A549 (cell line): ENCODE results near the gene KCNN3. TPM values are rescaled to one million over a fixed set of nuclear protein-coding genes. Genes with fewer than 3 reads are reported as not detected.

Experiments used
- ATAC-seq, 2 experiments: fragments of 200-7000 bp in 1 of 2; fragments of >200 bp in 1 of 2; cut with Nextera tagmentation in 1 of 2; cut with Tn5 transposase in 1 of 2; 3 replicates each; pipeline versions ENCODE4 v1.8.0 to v1.9.1; 2018 to 2020; ENCODE audit warnings: mild to moderate bottlenecking in 1 of 2, moderate library complexity in 1 of 2
- CTCF ChIA-PET: fragments of 300-600 bp; sonication (Branson Sonifier 250); formaldehyde crosslinking; extraction: SDS; loops from one replicate; lab custom pipeline; 2021; ENCODE audit warnings: antibody characterized with exemption, inconsistent platforms; lab: Yijun Ruan, JAX
- POLR2A ChIA-PET: fragments of 350-600 bp; formaldehyde crosslinking; extraction: SDS; loops from one replicate; lab custom pipeline; 2021; ENCODE audit warnings: antibody characterized with exemption, inconsistent platforms; lab: Yijun Ruan, JAX
- DNase-seq, 2 experiments: peaks; one replicate each; pipeline versions ENCODE4 v3.0.0 to v3.0.0-alpha.2; 2011 to 2016; ENCODE audit warnings: low read depth in 1 of 2, low spot score in 1 of 2
- FAIRE-seq: peaks from 2 replicates; lab custom pipeline; 2011; peaks lifted over from hg19 to GRCh38; lab: Jason Lieb, UNC
- H3K27ac ChIP-seq, 2 experiments: fragments of >200 bp; sonication (Bioruptor Twin); formaldehyde crosslinking; 3 replicates each; pipeline ENCODE4 v1.5.1; 2016 to 2017
- H3K4me1 ChIP-seq: fragments of >200 bp; sonication (Bioruptor Twin); formaldehyde crosslinking; 3 replicates; pipeline ENCODE4 v1.6.1; 2016
- H3K4me2 ChIP-seq: fragments of >200 bp; sonication (Bioruptor Twin); formaldehyde crosslinking; 3 replicates; pipeline ENCODE4 v1.6.1; 2016
- H3K4me3 ChIP-seq: fragments of >200 bp; sonication (Bioruptor Twin); formaldehyde crosslinking; 3 replicates; pipeline ENCODE4 v1.5.1; 2016
- H3K9me3 ChIP-seq: fragments of >200 bp; sonication (Bioruptor Twin); formaldehyde crosslinking; 3 replicates; pipeline ENCODE4 v1.6.1; 2016
- EHF ChIP-seq: fragments of 250-450 bp; sonication (Bioruptor Pico); IDR thresholded peaks from 2 replicates; pipeline ENCODE4 v1.5.0; 2020; ENCODE audit warnings: mild to moderate bottlenecking
- EHMT2 ChIP-seq: fragments of 200-600 bp; sonication (generic); IDR thresholded peaks from 2 replicates; pipeline ENCODE4 v1.6.1; 2016; ENCODE audit warnings: antibody characterized with exemption, low read depth, mild to moderate bottlenecking, moderate library complexity
- FOSB ChIP-seq: fragments of 250-450 bp; sonication (Bioruptor Pico); IDR thresholded peaks from 2 replicates; pipeline ENCODE4 v1.5.0; 2020; ENCODE audit warnings: mild to moderate bottlenecking, moderate library complexity
- HDAC2 ChIP-seq: fragments of 200-600 bp; sonication (generic); IDR thresholded peaks from 2 replicates; pipeline ENCODE4 v1.6.1; 2016
- HEYL ChIP-seq: fragments of 250-450 bp; sonication (Bioruptor Pico); IDR thresholded peaks from 2 replicates; pipeline ENCODE4 v1.8.0; 2021; ENCODE audit warnings: mild to moderate bottlenecking, moderate library complexity
- HOXA7 ChIP-seq: fragments of 250-450 bp; sonication (Bioruptor Pico); IDR thresholded peaks from 2 replicates; pipeline ENCODE4 v1.5.0; 2020; ENCODE audit warnings: mild to moderate bottlenecking, moderate library complexity
- JUNB ChIP-seq: fragments of >200 bp; sonication (Bioruptor Twin); formaldehyde crosslinking; IDR thresholded peaks from 2 replicates; pipeline ENCODE4 v1.6.1; 2016
- MAFK ChIP-seq: fragments of 450-650 bp; IDR thresholded peaks from 2 replicates; pipeline ENCODE4 v1.6.1; 2014; ENCODE audit not compliant: partially characterized antibody
- MYC ChIP-seq: IDR thresholded peaks from 2 replicates; pipeline ENCODE4 v1.6.1; 2012; ENCODE audit warnings: mild to moderate bottlenecking, inconsistent platforms, low read length, improper control_type of control experiment, borderline replicate concordance
- NFE2L2 ChIP-seq: fragments of 150-350 bp; conservative IDR thresholded peaks from 2 replicates; pipeline ENCODE4 v1.6.1; 2014; ENCODE audit warnings: low read length
- RAD21 ChIP-seq, 2 experiments: fragments of >200 bp in 1 of 2; sonication (Bioruptor Twin) in 1 of 2; formaldehyde crosslinking in 1 of 2; IDR thresholded peaks in 1 of 2; conservative IDR thresholded peaks in 1 of 2; 2 replicates in 1 of 2; 3 replicates in 1 of 2; pipeline ENCODE4 v1.6.1; 2012 to 2018; ENCODE audit warnings: inconsistent platforms in 1 of 2
- RARB ChIP-seq: fragments of 250-450 bp; sonication (Bioruptor Pico); IDR thresholded peaks from 2 replicates; pipeline ENCODE4 v1.8.0; 2021; ENCODE audit warnings: mild to moderate bottlenecking, moderate library complexity
- RCOR1 ChIP-seq: fragments of 150-350 bp; IDR thresholded peaks from 2 replicates; pipeline ENCODE4 v1.6.1; 2014; ENCODE audit warnings: antibody characterized with exemption, low read length, low read depth
- RFX5 ChIP-seq: fragments of 450-650 bp; IDR thresholded peaks from 2 replicates; pipeline ENCODE4 v1.7.1; 2014; ENCODE audit warnings: antibody characterized with exemption, mild to moderate bottlenecking, moderate library complexity
- SREBF2 ChIP-seq: fragments of 450-650 bp; IDR thresholded peaks from 2 replicates; pipeline ENCODE4 v1.6.1; 2014; ENCODE audit warnings: mild to moderate bottlenecking, moderate library complexity
- ZC3H11A ChIP-seq: fragments of 450-650 bp; IDR thresholded peaks from 2 replicates; pipeline ENCODE4 v1.6.1; 2014; ENCODE audit warnings: antibody characterized with exemption, mild to moderate bottlenecking
- ZFP36 ChIP-seq: fragments of 450-650 bp; IDR thresholded peaks from 2 replicates; pipeline ENCODE4 v1.6.1; 2014; ENCODE audit warnings: borderline replicate concordance; ENCODE audit not compliant: partially characterized antibody
- ZNF302 ChIP-seq: fragments of 250-450 bp; sonication (Bioruptor Pico); IDR thresholded peaks from 2 replicates; pipeline ENCODE4 v1.9.0; 2021; ENCODE audit warnings: inconsistent platforms, mild to moderate bottlenecking, moderate library complexity
- ZSCAN20 ChIP-seq: fragments of 250-450 bp; sonication (Bioruptor Pico); IDR thresholded peaks from 2 replicates; pipeline ENCODE4 v1.8.0; 2022; ENCODE audit warnings: mild to moderate bottlenecking, moderate library complexity
- WGBS: methylation state at CpG from one replicate; pipeline ENCODE4 v1.1.6; 2017; ENCODE audit errors: missing lambda C conversion rate; 5-methylcytosine and 5-hydroxymethylcytosine counted together
- polyA plus RNA-seq, 4 experiments: library from polyadenylated mRNA; depleted of rRNA in 3 of 4; stranded (reverse); fragments of >200 nt; fragmentation: RNase III in 1 of 4; extraction: RNeasy Plus Mini Kit Qiagen cat#74134 plus additional on column Dnase treatment in 1 of 4; gene quantifications; 2 replicates in 3 of 4; 3 replicates in 1 of 4; pipeline ENCODE4 v1.2.3, GENCODE V29; 2011 to 2017
- TF ChIP-seq, protein P1 (sequence below): fragments of 250-450 bp; sonication (Bioruptor Pico); IDR thresholded peaks from 2 replicates; pipeline ENCODE4 v1.5.0; 2020; ENCODE audit warnings: low read depth, mild to moderate bottlenecking, moderate library complexity
- TF ChIP-seq, protein P2 (sequence below): fragments of 250-450 bp; sonication (Bioruptor Pico); IDR thresholded peaks from 2 replicates; pipeline ENCODE4 v1.5.0; 2021; ENCODE audit warnings: mild to moderate bottlenecking, moderate library complexity, borderline replicate concordance
- TF ChIP-seq, protein P3 (sequence below): IDR thresholded peaks from 2 replicates; pipeline ENCODE4 v1.6.1; 2012
- TF ChIP-seq, protein P4 (sequence below): IDR thresholded peaks from 2 replicates; pipeline ENCODE4 v1.6.1; 2012
- TF ChIP-seq, protein P5 (sequence below): fragments of 450-650 bp; IDR thresholded peaks from 2 replicates; pipeline ENCODE4 v1.6.1; 2014; ENCODE audit warnings: antibody characterized with exemption

Gene KCNN3
- polyA plus RNA-seq, 2 of the 4 experiments (the other 2 are of a cell fraction), result 0.01 to 0.03 TPM

DNA sequence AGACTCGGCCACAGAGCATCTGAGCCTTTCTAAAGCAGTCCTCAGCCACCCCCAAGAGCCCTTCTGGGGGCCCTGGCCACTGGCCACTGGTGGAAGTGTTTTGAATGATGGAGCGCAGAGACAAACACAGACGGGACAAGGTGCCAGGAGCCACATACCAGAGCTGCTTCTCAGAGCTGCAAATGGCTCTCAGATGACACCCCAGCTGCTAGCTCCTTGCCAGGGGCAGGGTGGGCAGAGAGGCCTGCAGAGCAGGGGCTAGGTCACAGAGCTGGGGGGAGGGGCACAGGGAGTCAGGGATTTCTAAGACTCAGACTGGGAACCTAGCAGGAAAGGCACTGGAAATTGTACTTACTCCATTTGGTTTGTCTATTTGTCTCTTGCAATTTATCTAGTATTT lies 30.4 kb downstream of the KCNN3 start:
- WGBS, result no CpG with 5 or more reads among the region's 3 CpGs
- FAIRE-seq, result no peak
- Histone ChIP-seq H3K4me1 (no peaks in the 10 kb centered on the region), H3K27ac (no peak overlapping the region), H3K4me2 (no peak overlapping the region), H3K4me3 (no peak overlapping the region), H3K9me3 (no peaks in the 10 kb centered on the region)
- ATAC-seq, result no peak
- ChIA-PET POLR2A (interaction anchor here (0.5 kb wide), 1 partner anchor 173 kb away, joined by 11 read pairs; no protein-coding TSS in a partner anchor), CTCF (interaction anchor here (1.2 to 1.7 kb wide), 2 partner anchors 8 to 9 kb away, joined by 3 to 6 read pairs; no protein-coding TSS in a partner anchor)
- no peak for DNase-seq
- TF ChIP-seq, protein P1, sequence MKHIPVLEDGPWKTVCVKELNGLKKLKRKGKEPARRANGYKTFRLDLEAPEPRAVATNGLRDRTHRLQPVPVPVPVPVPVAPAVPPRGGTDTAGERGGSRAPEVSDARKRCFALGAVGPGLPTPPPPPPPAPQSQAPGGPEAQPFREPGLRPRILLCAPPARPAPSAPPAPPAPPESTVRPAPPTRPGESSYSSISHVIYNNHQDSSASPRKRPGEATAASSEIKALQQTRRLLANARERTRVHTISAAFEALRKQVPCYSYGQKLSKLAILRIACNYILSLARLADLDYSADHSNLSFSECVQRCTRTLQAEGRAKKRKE (CRISPR knock-in tag), result no peak
- TF ChIP-seq ZFP36, result no peak

DNA sequence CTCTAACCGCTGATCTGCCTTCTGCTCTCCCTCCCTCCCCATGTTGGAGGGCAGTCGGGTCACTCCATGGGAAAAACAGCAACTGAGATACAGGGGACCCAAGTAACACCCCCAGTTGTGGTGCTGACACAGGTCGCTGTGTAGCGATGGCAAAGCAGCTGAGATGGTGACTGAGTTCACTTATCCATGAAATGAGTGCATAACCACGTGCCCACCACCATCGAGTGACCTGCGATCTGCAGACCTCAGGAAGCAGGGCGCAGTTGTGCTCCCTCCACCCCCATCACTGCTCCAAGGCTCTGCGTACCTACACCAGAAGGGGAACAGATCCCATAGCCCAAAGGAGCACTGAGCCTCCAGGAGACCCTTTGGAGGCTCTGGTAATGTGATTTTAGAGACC lies 31.1 kb downstream of the KCNN3 start:
- DNase-seq (no peak), FAIRE-seq (no peak)
- no peak overlapping the region for H3K27ac ChIP-seq
- TF ChIP-seq RAD21 (conservative IDR thresholded peaks at IDR 0.05 in 1 of 2, IDR thresholded peaks at IDR 0.05 in 1 of 2) (no peak), MAFK (no peak), EHMT2 (no peak)
- TF ChIP-seq, protein P2, sequence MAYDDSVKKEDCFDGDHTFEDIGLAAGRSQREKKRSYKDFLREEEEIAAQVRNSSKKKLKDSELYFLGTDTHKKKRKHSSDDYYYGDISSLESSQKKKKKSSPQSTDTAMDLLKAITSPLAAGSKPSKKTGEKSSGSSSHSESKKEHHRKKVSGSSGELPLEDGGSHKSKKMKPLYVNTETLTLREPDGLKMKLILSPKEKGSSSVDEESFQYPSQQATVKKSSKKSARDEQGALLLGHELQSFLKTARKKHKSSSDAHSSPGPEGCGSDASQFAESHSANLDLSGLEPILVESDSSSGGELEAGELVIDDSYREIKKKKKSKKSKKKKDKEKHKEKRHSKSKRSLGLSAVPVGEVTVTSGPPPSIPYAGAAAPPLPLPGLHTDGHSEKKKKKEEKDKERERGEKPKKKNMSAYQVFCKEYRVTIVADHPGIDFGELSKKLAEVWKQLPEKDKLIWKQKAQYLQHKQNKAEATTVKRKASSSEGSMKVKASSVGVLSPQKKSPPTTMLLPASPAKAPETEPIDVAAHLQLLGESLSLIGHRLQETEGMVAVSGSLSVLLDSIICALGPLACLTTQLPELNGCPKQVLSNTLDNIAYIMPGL (CRISPR knock-in tag), result no peak
- TF ChIP-seq, all 56 proteins: peak for 0
- ChIA-PET CTCF (interaction anchor here (1.0 to 1.7 kb wide), 2 partner anchors 9 to 13 kb away, joined by 4 to 6 read pairs; no protein-coding TSS in a partner anchor), POLR2A (no interaction called here)
- WGBS, result 74% methylated on average over 9 of the region's 9 CpGs
- no peak overlapping the region for H3K4me2 ChIP-seq
- no peak for ATAC-seq
- no peak overlapping the region for H3K4me3 ChIP-seq
- H3K9me3 ChIP-seq, result no peaks in the 10 kb centered on the region
- H3K4me1 ChIP-seq, result no peaks in the 10 kb centered on the region

DNA sequence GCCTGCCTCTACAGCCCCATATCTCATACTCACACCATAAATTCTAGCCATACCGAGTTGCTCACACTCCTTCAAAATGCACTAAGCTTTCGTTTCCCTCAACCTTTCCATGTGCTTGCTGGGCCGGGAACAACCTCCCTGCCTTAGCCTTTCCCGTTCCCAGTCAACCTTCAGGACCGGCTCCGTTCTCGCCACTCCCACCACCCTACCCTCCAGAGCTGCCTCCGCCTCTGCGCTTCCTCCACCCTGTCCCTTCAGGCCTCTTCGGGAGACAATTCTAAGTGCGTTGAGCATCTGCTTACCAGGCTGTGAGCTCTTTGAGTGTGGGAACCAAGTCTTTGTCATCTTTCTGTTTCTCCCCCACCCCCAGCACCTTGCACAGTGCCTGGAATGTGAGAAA lies 31.6 kb downstream of the KCNN3 start:
- no peak for DNase-seq
- ChIA-PET POLR2A (no interaction called here), CTCF (interaction anchor here (1.0 to 1.7 kb wide), 2 partner anchors 10 to 12 kb away, joined by 4 to 6 read pairs; no protein-coding TSS in a partner anchor)
- H3K9me3 ChIP-seq, result no peaks in the 10 kb centered on the region
- H3K4me2 ChIP-seq, result no peak overlapping the region
- no peak for FAIRE-seq
- no peak overlapping the region for H3K4me3 ChIP-seq
- TF ChIP-seq, protein P3, sequence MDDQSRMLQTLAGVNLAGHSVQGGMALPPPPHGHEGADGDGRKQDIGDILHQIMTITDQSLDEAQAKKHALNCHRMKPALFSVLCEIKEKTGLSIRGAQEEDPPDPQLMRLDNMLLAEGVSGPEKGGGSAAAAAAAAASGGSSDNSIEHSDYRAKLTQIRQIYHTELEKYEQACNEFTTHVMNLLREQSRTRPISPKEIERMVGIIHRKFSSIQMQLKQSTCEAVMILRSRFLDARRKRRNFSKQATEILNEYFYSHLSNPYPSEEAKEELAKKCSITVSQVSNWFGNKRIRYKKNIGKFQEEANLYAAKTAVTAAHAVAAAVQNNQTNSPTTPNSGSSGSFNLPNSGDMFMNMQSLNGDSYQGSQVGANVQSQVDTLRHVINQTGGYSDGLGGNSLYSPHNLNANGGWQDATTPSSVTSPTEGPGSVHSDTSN, result no peak
- no peaks in the 10 kb centered on the region for H3K4me1 ChIP-seq
- no peak for ATAC-seq
- WGBS, result 76% methylated on average over 11 of the region's 11 CpGs
- H3K27ac ChIP-seq, result no peak overlapping the region

DNA sequence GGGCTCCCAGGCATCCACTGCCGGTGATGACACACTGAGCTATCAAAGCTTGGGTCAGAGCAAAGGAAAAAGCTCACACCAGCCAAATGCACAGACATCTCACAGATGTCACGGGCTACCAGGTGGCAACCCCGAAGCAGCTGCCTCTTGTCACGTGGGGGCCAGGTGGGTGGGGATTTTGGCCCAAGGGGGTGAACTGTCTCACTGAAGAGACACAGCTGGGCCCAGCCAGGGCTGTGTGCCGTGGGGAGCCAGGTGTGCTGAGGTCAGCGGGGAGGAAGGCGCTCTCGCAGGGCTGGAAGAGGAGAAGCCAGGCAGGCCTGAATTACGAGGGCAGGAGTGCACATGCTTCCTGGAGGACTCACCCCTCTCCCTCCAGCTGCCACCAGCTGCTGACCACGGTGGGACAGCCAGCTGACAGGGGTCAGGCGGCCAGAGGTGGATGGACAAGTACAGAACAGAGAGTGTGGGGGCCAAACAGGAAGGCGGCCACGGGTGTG lies 32.4 kb downstream of the KCNN3 start:
- H3K4me2 ChIP-seq, result no peak overlapping the region
- no peak for FAIRE-seq
- no peaks in the 10 kb centered on the region for H3K4me1 ChIP-seq
- ATAC-seq, result no peak
- ChIA-PET POLR2A (interaction anchor here (0.8 kb wide), 1 partner anchor 18 kb away, joined by 3 read pairs; no protein-coding TSS in a partner anchor), CTCF (interaction anchor here (1.4 kb wide), 1 partner anchor 169 kb away, joined by 6 read pairs; no protein-coding TSS in a partner anchor)
- H3K9me3 ChIP-seq, result no peaks in the 10 kb centered on the region
- H3K4me3 ChIP-seq, result no peak overlapping the region
- no peak for DNase-seq
- H3K27ac ChIP-seq, result no peak overlapping the region
- TF ChIP-seq HEYL, result no peak
- TF ChIP-seq HDAC2, result no peak
- TF ChIP-seq, protein P4, sequence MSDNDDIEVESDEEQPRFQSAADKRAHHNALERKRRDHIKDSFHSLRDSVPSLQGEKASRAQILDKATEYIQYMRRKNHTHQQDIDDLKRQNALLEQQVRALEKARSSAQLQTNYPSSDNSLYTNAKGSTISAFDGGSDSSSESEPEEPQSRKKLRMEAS, result no peak
- TF ChIP-seq, protein P5, sequence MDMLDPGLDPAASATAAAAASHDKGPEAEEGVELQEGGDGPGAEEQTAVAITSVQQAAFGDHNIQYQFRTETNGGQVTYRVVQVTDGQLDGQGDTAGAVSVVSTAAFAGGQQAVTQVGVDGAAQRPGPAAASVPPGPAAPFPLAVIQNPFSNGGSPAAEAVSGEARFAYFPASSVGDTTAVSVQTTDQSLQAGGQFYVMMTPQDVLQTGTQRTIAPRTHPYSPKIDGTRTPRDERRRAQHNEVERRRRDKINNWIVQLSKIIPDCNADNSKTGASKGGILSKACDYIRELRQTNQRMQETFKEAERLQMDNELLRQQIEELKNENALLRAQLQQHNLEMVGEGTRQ, result no peak
- no peak for TF ChIP-seq RARB (CRISPR knock-in tag)
- no peak for TF ChIP-seq NFE2L2
- no peak for TF ChIP-seq ZSCAN20 (CRISPR knock-in tag)
- TF ChIP-seq ZC3H11A, result no peak
- TF ChIP-seq JUNB, result no peak
- TF ChIP-seq MYC, result no peak
- TF ChIP-seq EHF, result no peak
- no peak for TF ChIP-seq RCOR1
- no peak for TF ChIP-seq HOXA7 (CRISPR knock-in tag)
- no peak for TF ChIP-seq FOSB (CRISPR knock-in tag)
- TF ChIP-seq ZNF302 (CRISPR knock-in tag), result no peak
- TF ChIP-seq, protein P3, result no peak
- TF ChIP-seq RFX5, result no peak
- no peak for TF ChIP-seq RAD21 (conservative IDR thresholded peaks at IDR 0.05 in 1 of 2, IDR thresholded peaks at IDR 0.05 in 1 of 2)
- TF ChIP-seq SREBF2, result no peak
- 62% methylated on average over 10 of the region's 13 CpGs for WGBS
